Measurements from ENCODE around the gene CAND2.

DNA sequence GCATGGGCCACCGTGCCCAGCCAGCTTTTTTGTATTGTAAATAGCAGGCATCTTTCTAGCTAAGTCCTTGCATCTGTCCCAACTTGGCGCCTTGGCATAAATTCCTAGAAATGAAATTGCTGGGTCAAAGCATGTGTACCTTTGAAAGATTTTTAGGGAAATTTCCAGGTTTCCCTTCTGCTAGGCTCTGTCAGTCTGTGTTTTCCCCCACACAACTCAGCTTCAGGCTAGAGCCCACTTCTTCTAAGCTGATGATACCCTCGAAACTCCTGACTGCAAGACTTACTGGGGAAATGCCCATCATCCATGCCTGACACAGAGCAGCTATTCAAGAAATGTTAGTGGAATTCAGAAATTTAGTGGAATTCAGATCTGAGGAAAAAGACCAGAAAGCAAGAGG is 55.7 kb downstream of the CAND2 start:
- TF ChIP-seq, protein P1, sequence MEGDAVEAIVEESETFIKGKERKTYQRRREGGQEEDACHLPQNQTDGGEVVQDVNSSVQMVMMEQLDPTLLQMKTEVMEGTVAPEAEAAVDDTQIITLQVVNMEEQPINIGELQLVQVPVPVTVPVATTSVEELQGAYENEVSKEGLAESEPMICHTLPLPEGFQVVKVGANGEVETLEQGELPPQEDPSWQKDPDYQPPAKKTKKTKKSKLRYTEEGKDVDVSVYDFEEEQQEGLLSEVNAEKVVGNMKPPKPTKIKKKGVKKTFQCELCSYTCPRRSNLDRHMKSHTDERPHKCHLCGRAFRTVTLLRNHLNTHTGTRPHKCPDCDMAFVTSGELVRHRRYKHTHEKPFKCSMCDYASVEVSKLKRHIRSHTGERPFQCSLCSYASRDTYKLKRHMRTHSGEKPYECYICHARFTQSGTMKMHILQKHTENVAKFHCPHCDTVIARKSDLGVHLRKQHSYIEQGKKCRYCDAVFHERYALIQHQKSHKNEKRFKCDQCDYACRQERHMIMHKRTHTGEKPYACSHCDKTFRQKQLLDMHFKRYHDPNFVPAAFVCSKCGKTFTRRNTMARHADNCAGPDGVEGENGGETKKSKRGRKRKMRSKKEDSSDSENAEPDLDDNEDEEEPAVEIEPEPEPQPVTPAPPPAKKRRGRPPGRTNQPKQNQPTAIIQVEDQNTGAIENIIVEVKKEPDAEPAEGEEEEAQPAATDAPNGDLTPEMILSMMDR (conservative IDR thresholded peaks at IDR 0.05 in 1 of 2, IDR thresholded peaks at IDR 0.05 in 1 of 2; ENCODE audit: low read depth in 1 of 2, low read length in 2 of 2): no peak
- no peak for TF ChIP-seq EZH2 (IDR thresholded peaks at IDR 0.05; ENCODE audit: low read length, missing control alignments)

All from fibroblast of lung (primary cell).